ENCODE data around the gene TNFRSF19.
A peak's percentile ranks its signal among the peaks of the same experiment; 100 is the strongest.

TNFRSF19 gene

GRCh38 chr13:23656637-23657371 is 86.6 kb downstream of the TNFRSF19 start:
- no peak overlapping the region for H3K9ac ChIP-seq (ENCODE audit: low read depth, low read length, poor library complexity)
- H2BK12ac ChIP-seq (ENCODE audit: low read length), result no peak overlapping the region
- no peaks in the 10 kb centered on the region for H3K27me3 ChIP-seq (ENCODE audit: control insufficient read depth in 3 of 3, insufficient read depth in 3 of 3, low read depth in 1 of 3, low read length in 3 of 3)
- no peak overlapping the region for H3K23ac ChIP-seq (ENCODE audit: low read depth, low read length, poor library complexity)
- H2AK5ac ChIP-seq (ENCODE audit: low read depth, low read length), result no peak overlapping the region
- no peaks in the 10 kb centered on the region for H3K36me3 ChIP-seq (replicated peaks in 1 of 2; ENCODE audit: control insufficient read depth in 2 of 2, insufficient read depth in 2 of 2, low read length in 2 of 2)
- no peak for DNase-seq (ENCODE audit: low spot score)
- no peak overlapping the region for H4K8ac ChIP-seq (ENCODE audit: low read depth, low read length)
- H3K4ac ChIP-seq (ENCODE audit: low read length), result no peak overlapping the region
- no peak overlapping the region for H3K14ac ChIP-seq (ENCODE audit: low read length)
- WGBS, 2 donors (ENCODE audit: extremely low coverage in 2 of 2, insufficient read length in 2 of 2, insufficient replicate concordance in 1 of 2), result no CpG with 5 or more reads among the region's 4 CpGs
- no peak overlapping the region for H2AFZ ChIP-seq (ENCODE audit: low read length)
- H3K18ac ChIP-seq (ENCODE audit: low read length), result no peak overlapping the region
- H2BK120ac ChIP-seq (ENCODE audit: low read depth, low read length), result no peak overlapping the region
- no peaks in the 10 kb centered on the region for H3K79me1 ChIP-seq (ENCODE audit: low read depth, low read length)
- H2BK5ac ChIP-seq (ENCODE audit: low read length), result no peak overlapping the region
- peaks cover 0 to 5% of the 10 kb centered on the region in 2 donors for H3K9me3 ChIP-seq (replicated peaks in 1 of 2; ENCODE audit: control insufficient read depth in 2 of 2, insufficient read depth in 1 of 2, low read depth in 1 of 2, low read length in 2 of 2)
- no peak overlapping the region for H2BK15ac ChIP-seq (ENCODE audit: low read length)
- no peak overlapping the region for H3K4me2 ChIP-seq (ENCODE audit: insufficient read depth, low read length, poor library complexity, severe bottlenecking)
- no peak overlapping the region for H3K4me3 ChIP-seq (ENCODE audit: low read length in 2 of 2)
- H3K4me1 ChIP-seq (ENCODE audit: control insufficient read depth in 2 of 2, insufficient read depth in 1 of 2, low read depth in 1 of 2, low read length in 2 of 2), result peaks cover 2 to 4% of the 10 kb centered on the region in 2 donors
- no peak overlapping the region for H4K91ac ChIP-seq (ENCODE audit: low read depth, low read length, poor library complexity)
- no peak overlapping the region for H3K27ac ChIP-seq (replicated peaks; ENCODE audit: low read length)

DNA sequence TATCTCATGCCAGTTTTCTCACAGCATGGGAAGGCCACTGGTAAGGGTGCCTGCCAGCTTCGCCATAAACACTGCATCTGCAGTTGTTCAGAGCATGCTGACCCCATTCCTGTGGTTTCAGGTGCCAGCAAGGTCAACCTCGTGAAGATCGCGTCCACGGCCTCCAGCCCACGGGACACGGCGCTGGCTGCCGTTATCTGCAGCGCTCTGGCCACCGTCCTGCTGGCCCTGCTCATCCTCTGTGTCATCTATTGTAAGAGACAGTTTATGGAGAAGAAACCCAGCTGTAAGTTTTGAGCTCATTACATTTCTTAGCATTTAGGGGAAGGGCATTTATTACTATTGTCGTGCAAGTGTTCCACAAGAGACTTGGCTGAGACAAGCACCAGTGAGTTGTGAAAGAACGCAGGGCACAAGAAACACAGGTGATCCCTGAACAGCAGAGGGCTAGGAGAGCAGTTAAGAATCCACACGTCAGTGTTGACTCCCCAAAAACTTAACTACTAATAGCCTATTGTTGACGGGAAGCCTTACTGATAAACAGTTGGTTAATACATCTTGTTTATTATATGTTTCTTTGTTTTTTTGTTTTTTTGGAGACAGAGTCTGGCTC is 88.8 kb downstream of the TNFRSF19 start:
- peaks cover 0 to 5% of the 10 kb centered on the region in 2 donors for H3K9me3 ChIP-seq (replicated peaks in 1 of 2; ENCODE audit: control insufficient read depth in 2 of 2, insufficient read depth in 1 of 2, low read depth in 1 of 2, low read length in 2 of 2)
- no peak overlapping the region for H4K91ac ChIP-seq (ENCODE audit: low read depth, low read length, poor library complexity)
- no peak overlapping the region for H2BK12ac ChIP-seq (ENCODE audit: low read length)
- H2BK120ac ChIP-seq (ENCODE audit: low read depth, low read length), result no peak overlapping the region
- peak overlapping the region; percentile 73 for H4K8ac ChIP-seq (ENCODE audit: low read depth, low read length)
- no peak overlapping the region for H3K4ac ChIP-seq (ENCODE audit: low read length)
- WGBS, 2 donors (ENCODE audit: extremely low coverage in 2 of 2, insufficient read length in 2 of 2, insufficient replicate concordance in 1 of 2), result no CpG with 5 or more reads among the region's 15 CpGs
- H3K27ac ChIP-seq (replicated peaks; ENCODE audit: low read length), result no peak overlapping the region
- no peaks in the 10 kb centered on the region for H3K27me3 ChIP-seq (ENCODE audit: control insufficient read depth in 3 of 3, insufficient read depth in 3 of 3, low read depth in 1 of 3, low read length in 3 of 3)
- no peak overlapping the region for H2AK5ac ChIP-seq (ENCODE audit: low read depth, low read length)
- H3K18ac ChIP-seq (ENCODE audit: low read length), result peak overlapping the region; percentile 18
- H3K14ac ChIP-seq (ENCODE audit: low read length), result no peak overlapping the region
- no peak overlapping the region for H2BK5ac ChIP-seq (ENCODE audit: low read length)
- H3K36me3 ChIP-seq (replicated peaks in 1 of 2; ENCODE audit: control insufficient read depth in 2 of 2, insufficient read depth in 2 of 2, low read length in 2 of 2), result no peaks in the 10 kb centered on the region
- H3K23ac ChIP-seq (ENCODE audit: low read depth, low read length, poor library complexity), result no peak overlapping the region
- no peak overlapping the region for H3K9ac ChIP-seq (ENCODE audit: low read depth, low read length, poor library complexity)
- H3K4me1 ChIP-seq (ENCODE audit: control insufficient read depth in 2 of 2, insufficient read depth in 1 of 2, low read depth in 1 of 2, low read length in 2 of 2), result peaks cover under 1 to 4% of the 10 kb centered on the region in 2 donors
- no peak overlapping the region for H2BK15ac ChIP-seq (ENCODE audit: low read length)
- H2AFZ ChIP-seq (ENCODE audit: low read length), result no peak overlapping the region
- H3K4me3 ChIP-seq (ENCODE audit: low read length in 2 of 2), result no peak overlapping the region
- H3K79me1 ChIP-seq (ENCODE audit: low read depth, low read length), result no peaks in the 10 kb centered on the region
- no peak for DNase-seq (ENCODE audit: low spot score)
- H3K4me2 ChIP-seq (ENCODE audit: insufficient read depth, low read length, poor library complexity, severe bottlenecking), result no peak overlapping the region

GRCh38 chr13:23660249-23660648 is 90.0 kb downstream of the TNFRSF19 start:
- Histone ChIP-seq H3K4me2 (ENCODE audit: insufficient read depth, low read length, poor library complexity, severe bottlenecking) (no peak overlapping the region), H2BK15ac (ENCODE audit: low read length) (no peak overlapping the region), H3K18ac (ENCODE audit: low read length) (no peak overlapping the region), H4K8ac (ENCODE audit: low read depth, low read length) (no peak overlapping the region), H2BK5ac (ENCODE audit: low read length) (no peak overlapping the region), H3K9ac (ENCODE audit: low read depth, low read length, poor library complexity) (no peak overlapping the region), H3K36me3 (replicated peaks in 1 of 2; ENCODE audit: control insufficient read depth in 2 of 2, insufficient read depth in 2 of 2, low read length in 2 of 2) (no peaks in the 10 kb centered on the region), H3K79me1 (ENCODE audit: low read depth, low read length) (no peaks in the 10 kb centered on the region), H2BK120ac (ENCODE audit: low read depth, low read length) (no peak overlapping the region), H3K4ac (ENCODE audit: low read length) (no peak overlapping the region), H2AFZ (ENCODE audit: low read length) (no peak overlapping the region), H3K4me1 (ENCODE audit: control insufficient read depth in 2 of 2, insufficient read depth in 1 of 2, low read depth in 1 of 2, low read length in 2 of 2) (peaks cover 0 to 4% of the 10 kb centered on the region in 2 donors), H2BK12ac (ENCODE audit: low read length) (no peak overlapping the region), H2AK5ac (ENCODE audit: low read depth, low read length) (no peak overlapping the region), H3K14ac (ENCODE audit: low read length) (no peak overlapping the region), H4K91ac (ENCODE audit: low read depth, low read length, poor library complexity) (no peak overlapping the region), H3K9me3 (replicated peaks in 1 of 2; ENCODE audit: control insufficient read depth in 2 of 2, insufficient read depth in 1 of 2, low read depth in 1 of 2, low read length in 2 of 2) (peaks cover 0 to 5% of the 10 kb centered on the region in 2 donors), H3K23ac (ENCODE audit: low read depth, low read length, poor library complexity) (no peak overlapping the region), H3K27me3 (ENCODE audit: control insufficient read depth in 3 of 3, insufficient read depth in 3 of 3, low read depth in 1 of 3, low read length in 3 of 3) (no peaks in the 10 kb centered on the region), H3K27ac (replicated peaks; ENCODE audit: low read length) (no peak overlapping the region), H3K4me3 (ENCODE audit: low read length in 2 of 2) (no peak overlapping the region)
- WGBS, 2 donors (ENCODE audit: extremely low coverage in 2 of 2, insufficient read length in 2 of 2, insufficient replicate concordance in 1 of 2), result no CpG with 5 or more reads among the region's 9 CpGs
- no peak for DNase-seq (ENCODE audit: low spot score)

GRCh38 chr13:23666582-23666981 is 96.4 kb downstream of the TNFRSF19 start:
- H3K4me3 ChIP-seq (ENCODE audit: low read length in 2 of 2), result no peak overlapping the region
- no peak overlapping the region for H3K18ac ChIP-seq (ENCODE audit: low read length)
- H3K36me3 ChIP-seq (replicated peaks in 1 of 2; ENCODE audit: control insufficient read depth in 2 of 2, insufficient read depth in 2 of 2, low read length in 2 of 2), result no peaks in the 10 kb centered on the region
- no peak overlapping the region for H2BK15ac ChIP-seq (ENCODE audit: low read length)
- H3K9ac ChIP-seq (ENCODE audit: low read depth, low read length, poor library complexity), result no peak overlapping the region
- H4K91ac ChIP-seq (ENCODE audit: low read depth, low read length, poor library complexity), result no peak overlapping the region
- no peak overlapping the region for H4K8ac ChIP-seq (ENCODE audit: low read depth, low read length)
- no peak overlapping the region for H3K4ac ChIP-seq (ENCODE audit: low read length)
- no peak overlapping the region for H2BK12ac ChIP-seq (ENCODE audit: low read length)
- H3K4me2 ChIP-seq (ENCODE audit: insufficient read depth, low read length, poor library complexity, severe bottlenecking), result no peak overlapping the region
- no peaks in the 10 kb centered on the region for H3K9me3 ChIP-seq (replicated peaks in 1 of 2; ENCODE audit: control insufficient read depth in 2 of 2, insufficient read depth in 1 of 2, low read depth in 1 of 2, low read length in 2 of 2)
- H3K27ac ChIP-seq (replicated peaks; ENCODE audit: low read length), result no peak overlapping the region
- H3K4me1 ChIP-seq (ENCODE audit: control insufficient read depth in 2 of 2, insufficient read depth in 1 of 2, low read depth in 1 of 2, low read length in 2 of 2), result no peaks in the 10 kb centered on the region
- H2BK5ac ChIP-seq (ENCODE audit: low read length), result no peak overlapping the region
- H3K27me3 ChIP-seq (ENCODE audit: control insufficient read depth in 3 of 3, insufficient read depth in 3 of 3, low read depth in 1 of 3, low read length in 3 of 3), result no peaks in the 10 kb centered on the region
- peak overlapping the region; percentile 87 for H2BK120ac ChIP-seq (ENCODE audit: low read depth, low read length)
- H3K79me1 ChIP-seq (ENCODE audit: low read depth, low read length), result no peaks in the 10 kb centered on the region
- H3K14ac ChIP-seq (ENCODE audit: low read length), result no peak overlapping the region
- no CpG with 5 or more reads among the region's 8 CpGs for WGBS, 2 donors (ENCODE audit: extremely low coverage in 2 of 2, insufficient read length in 2 of 2, insufficient replicate concordance in 1 of 2)
- H2AFZ ChIP-seq (ENCODE audit: low read length), result no peak overlapping the region
- no peak for DNase-seq (ENCODE audit: low spot score)
- no peak overlapping the region for H3K23ac ChIP-seq (ENCODE audit: low read depth, low read length, poor library complexity)
- no peak overlapping the region for H2AK5ac ChIP-seq (ENCODE audit: low read depth, low read length)

Data from neuronal stem cell (in vitro differentiated cells).